Testis (tissue), 3 donors: Measurements from ENCODE around the gene PXMP4. TPM values are rescaled to one million over a fixed set of nuclear protein-coding genes. Genes with fewer than 3 reads are reported as not detected.

ENCODE experiments used
- DNase-seq: peaks from one replicate; pipeline ENCODE4 v3.0.0-alpha.2; 2019
- H3K27ac ChIP-seq, 2 donors: fragments of 200-600 bp; sonication (generic); one replicate each; pipeline ENCODE4 v1.5.1; 2019
- H3K27me3 ChIP-seq: fragments of 200-600 bp; sonication (generic); one replicate; pipeline ENCODE4 v1.5.1; 2019
- H3K36me3 ChIP-seq: fragments of 200-600 bp; sonication (generic); one replicate; pipeline ENCODE4 v1.5.1; 2017; ENCODE audit warnings: low read depth; ENCODE audit errors: missing control alignments
- H3K4me1 ChIP-seq: fragments of 200-600 bp; sonication (generic); one replicate; pipeline ENCODE4 v1.5.1; 2019
- H3K4me3 ChIP-seq, 2 donors: fragments of 200-600 bp; sonication (generic); one replicate each; pipeline ENCODE4 v1.5.1; 2017 to 2019
- H3K9me3 ChIP-seq: fragments of 200-600 bp; sonication (generic); one replicate; pipeline ENCODE4 v1.5.1; 2017
- CTCF ChIP-seq, 3 experiments: fragments of 450-650 bp in 2 of 3; fragments of 200-600 bp in 1 of 3; sonication (generic) in 1 of 3; IDR thresholded peaks; one replicate each; pipeline ENCODE4 v1.5.1; 2016 to 2019; ENCODE audit warnings: antibody characterized with exemption in 3 of 3, mild to moderate bottlenecking in 2 of 3, moderate library complexity in 1 of 3
- POLR2A ChIP-seq: fragments of 450-650 bp; IDR thresholded peaks from one replicate; pipeline ENCODE4 v1.6.1; 2017; ENCODE audit warnings: antibody characterized with exemption, mild to moderate bottlenecking, moderate library complexity
- WGBS, 2 donors: methylation state at CpG; one replicate each; pipeline ENCODE4 v1.1.5; 2018; 5-methylcytosine and 5-hydroxymethylcytosine counted together
- intact Hi-C: fragments of 100-400 bp; cut with DNase I; formaldehyde crosslinking; loops from one replicate; pipeline ENCODE4 v1.15.1; 2023; ENCODE audit warnings: low total_unique reads
- polyA plus RNA-seq: library from polyadenylated mRNA; stranded (reverse); fragments of 350-450 nt; fragmentation: Illumina TruSeq; extraction: RNeasy Lipid Tissue Mini Kit (QIAGEN cat#74804); gene quantifications from one replicate; pipeline ENCODE4 v1.2.3, GENCODE V29; 2014; ENCODE audit warnings: low read depth, low replicate concordance; ENCODE audit not compliant: insufficient read depth
- total RNA-seq, 2 donors: library from RNA; depleted of rRNA; stranded (reverse); fragments of >200 nt; gene quantifications; one replicate each; pipeline ENCODE4 v1.2.3, GENCODE V29; 2016

The PXMP4 gene
- total and polyA plus RNA-seq, 3 donors from 2014 or later, result 4.6 to 6.8 (median 5.1) TPM

DNA sequence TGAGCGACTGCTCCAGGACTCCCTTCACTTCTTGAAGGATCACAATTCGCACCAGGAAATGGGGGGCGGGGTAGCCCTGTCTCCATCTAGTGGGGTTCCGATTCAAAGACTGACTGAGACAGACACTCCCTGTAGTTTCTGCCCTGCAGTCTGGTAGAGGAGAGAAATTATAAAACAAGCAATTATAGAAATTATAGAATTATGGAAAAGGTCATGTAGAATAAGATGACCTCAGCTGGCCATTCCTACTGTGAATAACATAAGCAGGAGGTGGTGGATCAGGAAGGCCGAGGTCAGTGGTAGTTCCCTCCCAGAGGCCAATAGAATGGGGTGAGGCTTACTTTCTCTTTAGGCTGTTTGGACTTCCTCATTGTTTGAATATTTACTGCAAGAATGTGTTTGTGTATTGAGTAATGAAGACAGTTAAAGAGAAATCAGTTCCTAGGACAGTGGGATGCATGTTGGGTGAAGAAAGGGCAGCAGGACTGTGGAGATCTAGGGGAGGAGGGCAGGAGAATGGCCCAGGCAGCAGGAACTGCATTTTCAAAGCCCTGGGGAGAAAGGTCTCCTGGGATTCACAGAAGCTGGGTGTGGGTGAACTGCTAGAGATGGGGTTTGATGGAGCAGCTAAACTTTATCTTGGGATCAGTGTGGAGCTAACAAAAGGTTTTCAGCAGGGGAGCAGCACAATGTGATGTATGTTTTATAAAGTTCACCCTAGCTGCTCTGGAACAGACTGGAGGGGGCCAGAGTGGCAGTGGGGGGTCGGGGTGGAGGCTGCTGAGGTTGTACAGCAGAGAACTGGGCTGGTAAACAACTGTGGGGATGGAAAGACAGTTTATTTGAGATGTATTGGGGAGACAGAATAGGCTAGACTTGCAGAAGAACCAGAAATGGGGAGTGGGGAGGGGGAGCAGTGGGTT lies 13.8 kb upstream of the PXMP4 start:
- no peak for DNase-seq
- 46 to 48% methylated on average over 5 to 6 of the region's 6 CpGs for WGBS, 2 donors
- H3K4me1 ChIP-seq, result peaks cover 12% of the 10 kb centered on the region
- H3K4me3 ChIP-seq, result no peak overlapping the region
- H3K36me3 ChIP-seq, result no peaks in the 10 kb centered on the region
- intact Hi-C loops, result loop anchor here (5.0 kb wide), 1 partner anchor 67 kb away; the partner anchor contains the start of gene ACTL10
- TF ChIP-seq POLR2A, result no peak
- TF ChIP-seq CTCF (IDR thresholded peaks at IDR 0.05), result no peak
- H3K9me3 ChIP-seq, result no peaks in the 10 kb centered on the region
- H3K27me3 ChIP-seq, result no peaks in the 10 kb centered on the region
- peak overlapping the region in 1 of 2 donors; percentile 95 for H3K27ac ChIP-seq

DNA sequence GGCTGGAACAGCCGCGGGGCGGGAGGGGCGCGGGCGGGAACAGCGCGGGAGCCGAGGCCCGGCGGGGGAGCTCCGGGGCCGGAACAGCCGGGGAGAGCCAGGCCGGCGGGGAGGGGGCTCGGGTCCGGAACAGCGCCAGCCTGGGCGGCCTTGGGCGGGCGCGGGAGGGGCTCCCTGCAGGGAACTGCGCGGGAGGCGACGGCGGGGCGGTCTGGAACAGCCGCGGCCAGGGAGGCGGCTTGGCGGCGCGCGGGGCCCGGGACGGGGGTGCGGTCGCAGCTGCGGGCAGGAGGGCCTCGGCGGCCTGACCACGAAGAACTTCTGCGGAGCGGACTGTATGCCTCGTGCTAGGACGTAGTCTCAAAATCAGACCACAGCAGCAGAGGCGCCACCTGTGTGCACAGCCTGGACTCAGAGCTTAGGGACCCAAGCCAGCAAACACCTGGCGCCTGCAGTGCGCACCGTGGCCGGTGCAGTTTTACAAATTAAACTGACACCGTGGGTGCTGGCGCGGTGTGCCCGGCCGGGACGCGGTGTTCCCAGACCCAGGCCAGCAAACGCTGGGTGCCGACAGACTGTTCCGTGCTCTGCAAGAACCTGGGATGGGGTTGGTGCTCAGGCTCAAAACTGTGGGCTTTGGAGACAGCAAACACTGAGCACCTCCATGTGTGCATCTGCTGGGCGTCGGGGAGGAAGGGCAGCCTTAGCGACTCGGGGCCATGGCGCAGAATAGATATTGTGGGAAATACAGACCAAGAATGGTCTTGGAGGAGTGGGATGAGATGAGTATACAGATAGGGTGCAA lies 12.3 kb upstream of the PXMP4 start:
- 1 to 2% methylated on average over 12 to 67 of the region's 68 CpGs for WGBS, 2 donors
- Histone ChIP-seq H3K4me1 (peaks cover 12% of the 10 kb centered on the region), H3K27me3 (no peaks in the 10 kb centered on the region), H3K4me3 (peak overlapping the region; percentile 54 to 72), H3K9me3 (no peaks in the 10 kb centered on the region), H3K36me3 (no peaks in the 10 kb centered on the region), H3K27ac (peak overlapping the region; percentile 77 to 95)
- intact Hi-C loops, result loop anchor here (5.0 kb wide), 1 partner anchor 65 kb away; the partner anchor contains the start of gene ACTL10
- no peak for TF ChIP-seq POLR2A
- peak in 2 of 3 experiments; percentile 3 to 22 for TF ChIP-seq CTCF (IDR thresholded peaks at IDR 0.05)
- DNase-seq, result peak; percentile 90

DNA sequence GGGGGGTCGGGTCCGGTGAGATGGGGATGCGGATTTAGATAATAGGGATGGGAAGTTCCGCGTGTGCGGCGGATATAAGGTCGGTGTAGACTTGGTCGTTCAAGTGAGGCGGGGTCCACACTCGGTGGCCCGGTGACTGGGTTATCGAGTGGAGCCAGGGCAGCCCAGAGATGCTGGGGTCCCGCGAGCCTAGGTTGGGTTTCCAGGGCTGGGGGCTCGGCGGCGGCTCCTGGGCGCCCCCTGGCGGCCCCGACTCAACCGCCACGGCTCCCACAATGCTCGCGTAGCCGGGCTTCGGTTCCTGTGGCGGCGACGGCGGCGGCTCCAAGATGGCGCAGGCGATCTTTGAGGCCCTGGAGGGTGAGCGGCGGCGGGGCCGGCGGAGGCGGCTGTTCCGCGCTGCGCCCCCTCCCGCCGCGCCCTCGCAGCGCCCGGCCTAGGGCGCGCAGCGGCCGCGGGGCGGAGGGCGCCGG lies 11.6 kb upstream of the PXMP4 start, which contains the start of gene ZNF341:
Gene ZNF341, plus strand, starts transcription at position 304 of the 473 bp plus-strand sequence. Its CDS starts 26 bp downstream, at position 330.
- TF ChIP-seq POLR2A, result no peak
- TF ChIP-seq CTCF (IDR thresholded peaks at IDR 0.05), result peak; percentile 89 to 95 (median 93)
- DNase-seq, result peak; percentile 91
- WGBS, 2 donors, result 3 to 15% methylated on average over 14 to 53 of the region's 57 CpGs
- Histone ChIP-seq H3K27me3 (no peaks in the 10 kb centered on the region), H3K4me3 (peak within 1 kb of the TSS; percentile 54 to 72), H3K9me3 (no peaks in the 10 kb centered on the region), H3K27ac (peak within 1 kb of the TSS; percentile 84 to 95), H3K4me1 (peaks cover 12% of the 10 kb centered on the region), H3K36me3 (no peaks in the 10 kb centered on the region)
- intact Hi-C loops, result loop anchor here (5.0 kb wide), 1 partner anchor 64 kb away; the partner anchor contains the start of gene ACTL10

DNA sequence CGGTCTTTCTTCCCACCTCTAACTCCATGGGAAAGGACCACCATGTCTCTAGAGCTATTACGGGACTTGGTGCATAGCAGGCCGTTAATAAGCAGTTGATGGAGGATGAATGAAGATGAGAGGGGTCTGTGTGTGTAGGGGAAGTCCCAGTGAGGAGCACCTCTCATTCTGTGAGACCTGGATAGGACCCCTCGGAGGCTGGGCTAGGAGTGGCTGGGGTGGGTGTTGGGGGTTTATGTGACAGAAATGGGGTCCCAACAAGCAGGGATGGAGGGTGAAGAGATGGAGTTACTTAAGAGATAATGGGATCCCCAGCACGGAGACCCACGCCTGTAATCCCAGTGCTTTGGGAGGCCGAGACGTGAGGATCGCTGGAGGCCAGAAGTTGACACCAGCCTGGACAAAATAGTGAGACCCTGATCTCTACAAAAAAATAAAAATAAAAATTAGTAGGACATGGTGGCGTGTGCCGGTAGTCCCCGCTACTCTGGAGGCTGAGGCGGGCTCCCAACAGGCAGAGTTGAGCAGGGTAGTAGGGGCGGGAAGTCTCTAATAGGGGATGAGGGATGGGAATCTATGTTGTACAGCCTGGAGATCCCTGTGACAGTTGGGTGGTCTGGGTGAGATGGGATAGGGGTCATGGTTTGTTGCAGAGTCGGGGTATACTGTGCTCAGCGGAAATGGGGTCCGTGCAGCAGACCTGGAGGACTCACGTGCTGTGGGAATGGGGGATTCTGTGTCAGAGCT lies 11.0 kb upstream of the PXMP4 start:
- Histone ChIP-seq H3K36me3 (no peaks in the 10 kb centered on the region), H3K27me3 (no peaks in the 10 kb centered on the region), H3K9me3 (no peaks in the 10 kb centered on the region), H3K4me1 (peaks cover 12% of the 10 kb centered on the region), H3K4me3 (peak overlapping the region; percentile 54 to 65), H3K27ac (peak overlapping the region; percentile 84 to 95)
- intact Hi-C loops, result loop anchor here (5.0 kb wide), 1 partner anchor 64 kb away; the partner anchor contains the start of gene ACTL10
- DNase-seq, result no peak
- TF ChIP-seq CTCF (IDR thresholded peaks at IDR 0.05), result no peak
- no peak for TF ChIP-seq POLR2A
- WGBS, 2 donors, result 38 to 61% methylated on average over 18 of the region's 18 CpGs
